Tibial nerve (tissue), 4 donors: ENCODE measurements around the gene EGF.

ENCODE experiments used
- CTCF ChIP-seq, 5 experiments: fragments of 200-600 bp in 3 of 5; fragments of 450-650 bp in 2 of 5; sonication (generic) in 3 of 5; IDR thresholded peaks; one replicate each; pipeline ENCODE4 v1.5.1; 2016 to 2019; ENCODE audit warnings: antibody characterized with exemption in 5 of 5, mild to moderate bottlenecking in 3 of 5, moderate library complexity in 2 of 5
- EP300 ChIP-seq, 2 donors: sonication (generic); formaldehyde crosslinking; IDR thresholded peaks; one replicate each; pipeline ENCODE4 v1.6.1; 2017; ENCODE audit warnings: antibody characterized with exemption in 2 of 2, mild to moderate bottlenecking in 1 of 2

GRCh38 chr4:109946120-109946519 is 33.4 kb downstream of the EGF start:
- no peak for TF ChIP-seq CTCF (IDR thresholded peaks at IDR 0.05)
- TF ChIP-seq EP300 (IDR thresholded peaks at IDR 0.05): no peak
